WI38 (cell line): ENCODE results near the gene NUPR2.
"Not testable (repeated sequence)": the region's sequence is repeated elsewhere in the genome, so short reads cannot be mapped to it uniquely, and the experiment has no call there.

ENCODE experiments used
- H3K4me3 ChIP-seq: 2 replicates; pipeline ENCODE4 v1.5.1; 2011; ENCODE audit warnings: low read depth, mild to moderate bottlenecking, control low read depth, low read length
- CTCF ChIP-seq: IDR thresholded peaks from 2 replicates; pipeline ENCODE4 v1.5.1; 2012; ENCODE audit warnings: low read depth, mild to moderate bottlenecking, control low read depth, low read length

NUPR2 gene

GRCh38 chr7:56079450-56080185 is 36.6 kb downstream of the NUPR2 start:
- TF ChIP-seq CTCF: peak; percentile 61
- no peak overlapping the region for H3K4me3 ChIP-seq

- no peak overlapping the region for H3K4me3 ChIP-seq
- TF ChIP-seq CTCF: no peak
Observed at GRCh38 chr7:56078196-56078595, 38.0 kb downstream of the NUPR2 start.

GRCh38 chr7:56077681-56078080 is 38.5 kb downstream of the NUPR2 start:
- H3K4me3 ChIP-seq: no peak overlapping the region

GRCh38 chr7:56074371-56074791 is 41.8 kb downstream of the NUPR2 start:
- peak; percentile 91 for TF ChIP-seq CTCF
- no peak overlapping the region for H3K4me3 ChIP-seq

More at GRCh38 chr7:56077681-56078080, 38.5 kb downstream of the NUPR2 start:
- TF ChIP-seq CTCF: no peak

- not testable (repeated sequence) for H3K4me3 ChIP-seq
Observed at GRCh38 chr7:56066376-56066775, 49.8 kb downstream of the NUPR2 start.
